Measurements from ENCODE around the gene MED15.

DNA sequence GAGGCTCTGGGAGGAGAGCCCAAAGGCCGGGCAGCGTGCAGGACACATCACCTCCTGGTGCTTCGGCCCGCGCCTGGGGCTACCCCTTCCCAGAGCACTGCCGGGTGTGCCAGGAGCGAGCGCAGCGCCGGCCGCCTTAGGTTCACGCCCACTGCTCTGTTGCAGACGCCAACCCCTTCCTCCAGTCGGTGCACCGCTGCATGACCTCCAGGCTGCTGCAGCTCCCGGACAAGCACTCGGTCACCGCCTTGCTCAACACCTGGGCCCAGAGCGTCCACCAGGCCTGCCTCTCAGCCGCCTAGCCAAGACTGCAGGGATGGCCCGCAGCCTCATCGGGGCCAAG lies 79.0 kb downstream of the MED15 start:
- TF ChIP-seq, protein P1, sequence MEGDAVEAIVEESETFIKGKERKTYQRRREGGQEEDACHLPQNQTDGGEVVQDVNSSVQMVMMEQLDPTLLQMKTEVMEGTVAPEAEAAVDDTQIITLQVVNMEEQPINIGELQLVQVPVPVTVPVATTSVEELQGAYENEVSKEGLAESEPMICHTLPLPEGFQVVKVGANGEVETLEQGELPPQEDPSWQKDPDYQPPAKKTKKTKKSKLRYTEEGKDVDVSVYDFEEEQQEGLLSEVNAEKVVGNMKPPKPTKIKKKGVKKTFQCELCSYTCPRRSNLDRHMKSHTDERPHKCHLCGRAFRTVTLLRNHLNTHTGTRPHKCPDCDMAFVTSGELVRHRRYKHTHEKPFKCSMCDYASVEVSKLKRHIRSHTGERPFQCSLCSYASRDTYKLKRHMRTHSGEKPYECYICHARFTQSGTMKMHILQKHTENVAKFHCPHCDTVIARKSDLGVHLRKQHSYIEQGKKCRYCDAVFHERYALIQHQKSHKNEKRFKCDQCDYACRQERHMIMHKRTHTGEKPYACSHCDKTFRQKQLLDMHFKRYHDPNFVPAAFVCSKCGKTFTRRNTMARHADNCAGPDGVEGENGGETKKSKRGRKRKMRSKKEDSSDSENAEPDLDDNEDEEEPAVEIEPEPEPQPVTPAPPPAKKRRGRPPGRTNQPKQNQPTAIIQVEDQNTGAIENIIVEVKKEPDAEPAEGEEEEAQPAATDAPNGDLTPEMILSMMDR (IDR thresholded peaks at IDR 0.05) = no peak
- TF ChIP-seq POLR2A (IDR thresholded peaks at IDR 0.05) = no peak
